ENCODE measurements around the gene AP2A2. TPM values are rescaled to one million over a fixed set of nuclear protein-coding genes. Genes with fewer than 3 reads are reported as not detected.

AP2A2 gene
- total RNA-seq, 1 experiment from 2014 or later: 62.0 TPM

DNA sequence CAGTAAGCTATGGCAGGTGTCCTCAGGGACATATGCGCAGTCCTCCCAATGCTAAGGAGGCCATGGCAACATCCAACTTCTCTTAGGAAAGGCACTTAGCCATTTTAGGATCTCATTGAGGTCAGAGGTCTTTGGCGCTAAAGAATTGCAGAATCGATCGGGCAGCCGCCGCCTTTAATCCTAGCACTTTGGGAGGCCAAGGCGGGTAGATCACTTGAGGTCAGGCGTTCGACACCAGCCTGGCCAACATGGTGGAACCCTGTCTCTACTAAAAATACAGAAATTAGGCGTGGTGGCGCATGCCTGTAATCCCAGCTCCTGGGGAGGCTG lies 13.8 kb upstream of the AP2A2 start:
- no peak for TF ChIP-seq EZH2 (IDR thresholded peaks at IDR 0.05; ENCODE audit: borderline replicate concordance, low read depth, low read length, poor library complexity, severe bottlenecking)
- TF ChIP-seq CTCF (conservative IDR thresholded peaks at IDR 0.05; ENCODE audit: low read depth, low read length): no peak
- ChIA-PET CTCF (no interaction called here), POLR2A (ENCODE audit: low non-redundant PET) (no interaction called here)
- no peaks in the 10 kb centered on the region for H3K27me3 ChIP-seq (replicated peaks; ENCODE audit: insufficient read depth, low read depth, low read length, poor library complexity)
- H3K27ac ChIP-seq (ENCODE audit: low read depth, low read length, poor library complexity, severe bottlenecking): peak overlapping the region; percentile 77
- intact Hi-C loops (cut with micrococcal nuclease; ENCODE audit: unreplicated experiment): no loop called here
- no peak for DNase-seq (ENCODE audit: low spot score)
- no TSS peak for BruUV-seq (replicated peaks)
- peaks cover 9% of the 10 kb centered on the region for H3K4me1 ChIP-seq (ENCODE audit: insufficient read depth, low read length, poor library complexity, severe bottlenecking)
- H3K9me3 ChIP-seq (ENCODE audit: low read depth, low read length, poor library complexity, severe bottlenecking): no peaks in the 10 kb centered on the region
- H3K36me3 ChIP-seq (ENCODE audit: insufficient read depth, low read length, poor library complexity, severe bottlenecking): no peaks in the 10 kb centered on the region
- peak overlapping the region; percentile 91 for H3K4me3 ChIP-seq (ENCODE audit: low read depth, low read length, poor library complexity, severe bottlenecking)

GRCh38 chr11:912266-912665 lies 13.4 kb upstream of the AP2A2 start:
- BruUV-seq (replicated peaks): no TSS peak
- CTCF ChIA-PET: no interaction called here
- H3K4me1 ChIP-seq (ENCODE audit: insufficient read depth, low read length, poor library complexity, severe bottlenecking): peaks cover 9% of the 10 kb centered on the region
- intact Hi-C loops (cut with micrococcal nuclease; ENCODE audit: unreplicated experiment): no loop called here
- H3K9me3 ChIP-seq (ENCODE audit: low read depth, low read length, poor library complexity, severe bottlenecking): no peaks in the 10 kb centered on the region
- H3K36me3 ChIP-seq (ENCODE audit: insufficient read depth, low read length, poor library complexity, severe bottlenecking): no peaks in the 10 kb centered on the region
- no peaks in the 10 kb centered on the region for H3K27me3 ChIP-seq (replicated peaks; ENCODE audit: insufficient read depth, low read depth, low read length, poor library complexity)
- TF ChIP-seq EZH2 (IDR thresholded peaks at IDR 0.05; ENCODE audit: borderline replicate concordance, low read depth, low read length, poor library complexity, severe bottlenecking): no peak
- TF ChIP-seq CTCF (conservative IDR thresholded peaks at IDR 0.05; ENCODE audit: low read depth, low read length): no peak
- DNase-seq (ENCODE audit: low spot score): no peak
- H3K4me3 ChIP-seq (ENCODE audit: low read depth, low read length, poor library complexity, severe bottlenecking): no peak overlapping the region
- no peak overlapping the region for H3K27ac ChIP-seq (ENCODE audit: low read depth, low read length, poor library complexity, severe bottlenecking)
- POLR2A ChIA-PET (ENCODE audit: low non-redundant PET): no interaction called here

DNA sequence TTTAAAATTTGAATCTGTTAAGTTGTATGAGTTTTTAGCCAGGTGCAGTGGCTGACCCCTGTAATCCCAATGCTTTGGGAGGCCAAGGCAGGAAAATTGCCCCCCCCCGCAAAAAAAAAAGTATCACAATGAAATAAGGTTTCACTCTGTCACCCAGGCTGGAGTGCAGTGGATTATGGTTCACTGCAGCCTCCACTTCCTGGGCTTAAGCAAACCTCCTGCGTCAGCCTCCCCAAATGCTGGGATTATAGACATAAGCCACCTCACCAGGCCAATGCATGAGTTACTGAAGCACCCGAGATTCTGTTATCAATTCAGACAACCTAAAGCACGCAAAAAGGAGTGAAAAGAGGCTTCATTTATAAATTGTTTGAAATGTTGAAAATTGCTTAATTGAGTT lies 12.6 kb upstream of the AP2A2 start:
- H3K36me3 ChIP-seq (ENCODE audit: insufficient read depth, low read length, poor library complexity, severe bottlenecking): no peaks in the 10 kb centered on the region
- no peaks in the 10 kb centered on the region for H3K9me3 ChIP-seq (ENCODE audit: low read depth, low read length, poor library complexity, severe bottlenecking)
- no peak overlapping the region for H3K27ac ChIP-seq (ENCODE audit: low read depth, low read length, poor library complexity, severe bottlenecking)
- no peaks in the 10 kb centered on the region for H3K27me3 ChIP-seq (replicated peaks; ENCODE audit: insufficient read depth, low read depth, low read length, poor library complexity)
- intact Hi-C loops (cut with micrococcal nuclease; ENCODE audit: unreplicated experiment): no loop called here
- POLR2A ChIA-PET (ENCODE audit: low non-redundant PET): no interaction called here
- peaks cover 9% of the 10 kb centered on the region for H3K4me1 ChIP-seq (ENCODE audit: insufficient read depth, low read length, poor library complexity, severe bottlenecking)
- TF ChIP-seq CTCF (conservative IDR thresholded peaks at IDR 0.05; ENCODE audit: low read depth, low read length) (no peak), EZH2 (IDR thresholded peaks at IDR 0.05; ENCODE audit: borderline replicate concordance, low read depth, low read length, poor library complexity, severe bottlenecking) (no peak)
- no peak overlapping the region for H3K4me3 ChIP-seq (ENCODE audit: low read depth, low read length, poor library complexity, severe bottlenecking)
- CTCF ChIA-PET: no interaction called here
- no peak for DNase-seq (ENCODE audit: low spot score)
- BruUV-seq (replicated peaks): no TSS peak
